NB4 (cell line): ENCODE measurements around the gene AFF3.

Experiments used
- CTCF ChIP-seq: IDR thresholded peaks from one replicate; pipeline ENCODE4 v1.5.1; 2012; ENCODE audit warnings: low read depth, low read length
- MAX ChIP-seq: IDR thresholded peaks from 2 replicates; pipeline ENCODE4 v1.6.1; 2011; ENCODE audit warnings: low read depth, low read length
- POLR2A ChIP-seq: IDR thresholded peaks from 2 replicates; pipeline ENCODE4 v1.6.1; 2011; ENCODE audit warnings: mild to moderate bottlenecking; ENCODE audit not compliant: insufficient read length; ENCODE audit errors: extremely low read depth

GRCh38 chr2:100018341-100019193, 123.8 kb downstream of the AFF3 start:
- TF ChIP-seq CTCF (no peak), POLR2A (no peak), MAX (no peak)
